GM23338 (cell line): Measurements from ENCODE around the gene SLC36A2. TPM values are rescaled to one million over a fixed set of nuclear protein-coding genes. Genes with fewer than 3 reads are reported as not detected.

Experiments used
- ATAC-seq: fragments of 200-7000 bp; cut with Tn5 transposase; 3 replicates; pipeline ENCODE4 v1.9.1; 2020
- DNase-seq: peaks from one replicate; pipeline ENCODE4 v3.0.0-alpha.2; 2015; ENCODE audit warnings: low spot score
- H2AFZ ChIP-seq: fragments of 200-600 bp; sonication (generic); 2 replicates; pipeline ENCODE4 v1.8.0; 2016; ENCODE audit warnings: antibody characterized with exemption, mild to moderate bottlenecking, moderate library complexity
- H3F3A ChIP-seq: fragments of 200-600 bp; sonication (generic); replicated peaks from 2 replicates; pipeline ENCODE4 v1.8.0; 2017; ENCODE audit warnings: antibody characterized with exemption, mixed run types, low read depth
- H3K27ac ChIP-seq: fragments of 200-600 bp; sonication (generic); 2 replicates; pipeline ENCODE4 v1.6.1; 2016; ENCODE audit warnings: low read depth
- H3K27me3 ChIP-seq: fragments of 200-600 bp; sonication (generic); 2 replicates; pipeline ENCODE4 v1.8.0; 2016; ENCODE audit warnings: mild to moderate bottlenecking, mixed run types, moderate library complexity; ENCODE audit not compliant: insufficient read depth
- H3K36me3 ChIP-seq: fragments of 200-600 bp; sonication (generic); 2 replicates; pipeline ENCODE4 v1.8.0; 2016; ENCODE audit warnings: mild to moderate bottlenecking; ENCODE audit not compliant: insufficient read depth
- H3K4me1 ChIP-seq: fragments of 200-600 bp; sonication (generic); 2 replicates; pipeline ENCODE4 v1.8.0; 2016; ENCODE audit warnings: mild to moderate bottlenecking, moderate library complexity; ENCODE audit not compliant: insufficient read depth
- H3K4me2 ChIP-seq: fragments of 200-600 bp; sonication (generic); 2 replicates; pipeline ENCODE4 v1.7.1; 2017; ENCODE audit warnings: mixed run types
- H3K4me3 ChIP-seq: fragments of 200-600 bp; sonication (generic); 2 replicates; pipeline ENCODE4 v1.6.1; 2016; ENCODE audit warnings: mixed run types
- H3K79me2 ChIP-seq: fragments of 200-600 bp; sonication (generic); replicated peaks from 2 replicates; pipeline ENCODE4 v1.8.0; 2017; ENCODE audit warnings: mild to moderate bottlenecking; ENCODE audit not compliant: insufficient read depth
- H3K9me2 ChIP-seq: fragments of 200-600 bp; sonication (generic); 2 replicates; pipeline ENCODE4 v1.8.0; 2017; ENCODE audit not compliant: insufficient read depth
- H4K20me1 ChIP-seq: fragments of 200-600 bp; sonication (generic); replicated peaks from 2 replicates; pipeline ENCODE4 v1.8.0; 2017; ENCODE audit warnings: mild to moderate bottlenecking; ENCODE audit not compliant: insufficient read depth
- H3K27ac Mint-ChIP-seq: 2 replicates; pipeline ENCODE4 v1.8.0; 2020; ENCODE audit warnings: inconsistent platforms, mild to moderate bottlenecking, moderate library complexity, mixed read lengths
- H3K27me3 Mint-ChIP-seq: 3 replicates; pipeline ENCODE4 v1.8.0; 2022; ENCODE audit warnings: low read depth, mild to moderate bottlenecking, moderate library complexity, mixed read lengths, inconsistent platforms; ENCODE audit not compliant: insufficient read depth, poor library complexity
- H3K36me3 Mint-ChIP-seq: 3 replicates; pipeline ENCODE4 v1.8.0; 2021; ENCODE audit warnings: low read depth, mild to moderate bottlenecking, inconsistent platforms, moderate library complexity, mixed read lengths
- H3K4me1 Mint-ChIP-seq: 3 replicates; pipeline ENCODE4 v1.8.0; 2020; ENCODE audit warnings: mild to moderate bottlenecking, inconsistent platforms, mixed read lengths
- H3K4me3 Mint-ChIP-seq: 3 replicates; pipeline ENCODE4 v1.8.0; 2021; ENCODE audit warnings: moderate library complexity, mild to moderate bottlenecking, inconsistent platforms, mixed read lengths
- H3K9me3 Mint-ChIP-seq: 3 replicates; pipeline ENCODE4 v1.8.0; 2020; ENCODE audit warnings: moderate library complexity, mild to moderate bottlenecking, inconsistent platforms, mixed read lengths
- CREB1 ChIP-seq: fragments of 250-450 bp; sonication (Bioruptor Pico); IDR thresholded peaks from 2 replicates; pipeline ENCODE4 v1.5.0; 2020; ENCODE audit warnings: low read depth, mild to moderate bottlenecking, moderate library complexity
- EZH2 ChIP-seq: fragments of 200-600 bp; sonication (generic); IDR thresholded peaks from one replicate; pipeline ENCODE4 v1.8.0; 2017; ENCODE audit warnings: antibody characterized with exemption, mild to moderate bottlenecking, low read depth; ENCODE audit not compliant: unreplicated experiment
- EZH2phosphoT487 ChIP-seq: fragments of 200-600 bp; sonication (generic); IDR thresholded peaks from one replicate; pipeline ENCODE4 v1.8.1; 2018; ENCODE audit warnings: antibody characterized with exemption; ENCODE audit not compliant: unreplicated experiment
- JUNB ChIP-seq: IDR thresholded peaks from one replicate; pipeline ENCODE4 v1.6.1; 2016; ENCODE audit warnings: antibody characterized with exemption; ENCODE audit not compliant: unreplicated experiment
- STAT1 ChIP-seq: IDR thresholded peaks from one replicate; pipeline ENCODE4 v1.6.1; 2016; ENCODE audit warnings: antibody characterized with exemption; ENCODE audit not compliant: unreplicated experiment
- ZNF114 ChIP-seq: fragments of 250-450 bp; sonication (Bioruptor Pico); IDR thresholded peaks from 2 replicates; pipeline ENCODE4 v1.5.0; 2020; ENCODE audit warnings: mild to moderate bottlenecking, moderate library complexity
- polyA plus RNA-seq: library from polyadenylated mRNA; unstranded; fragments of >200 nt; fragmentation: Nextera tagmentation; extraction: Ambion mirVana; gene quantifications from 2 replicates; pipeline ENCODE4 v1.2.1, GENCODE V29; 2016
- total RNA-seq: library from RNA; depleted of rRNA; stranded (reverse); fragments of >200 nt; shearing (Covaris generic); gene quantifications from 2 replicates; pipeline ENCODE4 v1.2.3, GENCODE V29; 2014
- TF ChIP-seq, protein P1 (sequence below): fragments of 250-450 bp; sonication (Bioruptor Pico); IDR thresholded peaks from 2 replicates; pipeline ENCODE4 v1.5.0; 2020; ENCODE audit warnings: mild to moderate bottlenecking, moderate library complexity
- TF ChIP-seq, protein P2 (sequence below), 2 experiments: fragments of 200-600 bp in 1 of 2; sonication (generic) in 1 of 2; conservative IDR thresholded peaks; 2 replicates each; pipeline versions ENCODE4 v1.5.1 to v1.6.1; 2016 to 2017; ENCODE audit warnings: antibody characterized with exemption in 2 of 2, low read depth in 2 of 2, mild to moderate bottlenecking in 2 of 2, moderate library complexity in 1 of 2

The SLC36A2 gene
- total and polyA plus RNA-seq, 2 experiments from 2014 or later: 0.08 TPM; not detected in 1

DNA sequence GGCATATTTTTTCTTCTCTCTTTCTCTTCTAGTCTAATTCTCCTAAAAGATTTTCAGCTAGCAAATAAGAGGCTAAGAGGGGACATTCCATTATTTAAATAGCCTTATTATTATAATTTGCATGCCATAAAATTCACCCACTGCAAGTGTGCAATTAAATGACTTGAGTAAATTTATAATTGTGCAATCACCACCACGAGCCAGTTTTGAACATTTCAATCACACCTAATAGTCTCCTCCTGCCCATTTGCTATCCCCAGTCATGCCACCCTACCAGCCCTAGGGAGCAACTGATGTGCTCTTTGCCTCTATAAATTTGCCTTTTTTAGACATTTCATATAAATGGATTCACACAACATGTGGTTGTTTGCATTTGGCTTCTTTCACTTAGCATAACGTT, 12.0 kb upstream of the SLC36A2 start:
- H3K36me3 ChIP-seq: no peaks in the 10 kb centered on the region
- no peak overlapping the region for H3K27ac Mint-ChIP-seq
- peaks cover 25% of the 10 kb centered on the region for H3K4me1 Mint-ChIP-seq

DNA sequence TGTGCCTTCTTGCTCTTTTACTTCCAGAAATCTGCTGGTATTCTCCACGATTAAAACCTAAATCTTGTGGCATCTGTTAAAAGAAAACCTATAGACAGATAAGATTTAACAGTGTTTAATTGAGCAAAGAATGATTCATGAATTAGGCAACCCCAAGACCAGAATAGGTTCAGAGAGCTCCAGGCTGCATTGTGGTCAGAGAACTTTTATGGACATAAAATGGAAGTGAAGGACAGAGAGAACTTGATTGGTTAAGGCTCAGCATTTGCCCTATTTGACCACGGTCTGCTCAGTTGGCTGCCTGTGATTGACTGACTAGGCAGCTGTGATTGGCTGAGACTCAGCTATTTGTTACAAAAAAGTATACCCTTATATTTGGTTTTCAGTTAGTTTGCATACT, 10.4 kb upstream of the SLC36A2 start:
- Mint-ChIP-seq H3K4me3 (no peak overlapping the region), H3K36me3 (peaks cover 9% of the 10 kb centered on the region), H3K27me3 (no peaks in the 10 kb centered on the region), H3K4me1 (peaks cover 20% of the 10 kb centered on the region), H3K27ac (no peak overlapping the region), H3K9me3 (peaks cover 8% of the 10 kb centered on the region; the same call in 2 of the 3 replicates)
- Histone ChIP-seq H3K4me3 (no peak overlapping the region), H3K27ac (no peak overlapping the region), H3K27me3 (no peaks in the 10 kb centered on the region), H3K79me2 (no peaks in the 10 kb centered on the region), H3K4me1 (peaks cover 8% of the 10 kb centered on the region; the same call in 1 of the 2 replicates), H3F3A (no peaks in the 10 kb centered on the region), H3K4me2 (peak overlapping the region; percentile 0), H3K36me3 (no peaks in the 10 kb centered on the region), H4K20me1 (no peaks in the 10 kb centered on the region), H2AFZ (peak overlapping the region; percentile 56; the same call in 1 of the 2 replicates), H3K9me2 (no peaks in the 10 kb centered on the region; the same call in none of the 2 replicates)
- TF ChIP-seq, protein P1, sequence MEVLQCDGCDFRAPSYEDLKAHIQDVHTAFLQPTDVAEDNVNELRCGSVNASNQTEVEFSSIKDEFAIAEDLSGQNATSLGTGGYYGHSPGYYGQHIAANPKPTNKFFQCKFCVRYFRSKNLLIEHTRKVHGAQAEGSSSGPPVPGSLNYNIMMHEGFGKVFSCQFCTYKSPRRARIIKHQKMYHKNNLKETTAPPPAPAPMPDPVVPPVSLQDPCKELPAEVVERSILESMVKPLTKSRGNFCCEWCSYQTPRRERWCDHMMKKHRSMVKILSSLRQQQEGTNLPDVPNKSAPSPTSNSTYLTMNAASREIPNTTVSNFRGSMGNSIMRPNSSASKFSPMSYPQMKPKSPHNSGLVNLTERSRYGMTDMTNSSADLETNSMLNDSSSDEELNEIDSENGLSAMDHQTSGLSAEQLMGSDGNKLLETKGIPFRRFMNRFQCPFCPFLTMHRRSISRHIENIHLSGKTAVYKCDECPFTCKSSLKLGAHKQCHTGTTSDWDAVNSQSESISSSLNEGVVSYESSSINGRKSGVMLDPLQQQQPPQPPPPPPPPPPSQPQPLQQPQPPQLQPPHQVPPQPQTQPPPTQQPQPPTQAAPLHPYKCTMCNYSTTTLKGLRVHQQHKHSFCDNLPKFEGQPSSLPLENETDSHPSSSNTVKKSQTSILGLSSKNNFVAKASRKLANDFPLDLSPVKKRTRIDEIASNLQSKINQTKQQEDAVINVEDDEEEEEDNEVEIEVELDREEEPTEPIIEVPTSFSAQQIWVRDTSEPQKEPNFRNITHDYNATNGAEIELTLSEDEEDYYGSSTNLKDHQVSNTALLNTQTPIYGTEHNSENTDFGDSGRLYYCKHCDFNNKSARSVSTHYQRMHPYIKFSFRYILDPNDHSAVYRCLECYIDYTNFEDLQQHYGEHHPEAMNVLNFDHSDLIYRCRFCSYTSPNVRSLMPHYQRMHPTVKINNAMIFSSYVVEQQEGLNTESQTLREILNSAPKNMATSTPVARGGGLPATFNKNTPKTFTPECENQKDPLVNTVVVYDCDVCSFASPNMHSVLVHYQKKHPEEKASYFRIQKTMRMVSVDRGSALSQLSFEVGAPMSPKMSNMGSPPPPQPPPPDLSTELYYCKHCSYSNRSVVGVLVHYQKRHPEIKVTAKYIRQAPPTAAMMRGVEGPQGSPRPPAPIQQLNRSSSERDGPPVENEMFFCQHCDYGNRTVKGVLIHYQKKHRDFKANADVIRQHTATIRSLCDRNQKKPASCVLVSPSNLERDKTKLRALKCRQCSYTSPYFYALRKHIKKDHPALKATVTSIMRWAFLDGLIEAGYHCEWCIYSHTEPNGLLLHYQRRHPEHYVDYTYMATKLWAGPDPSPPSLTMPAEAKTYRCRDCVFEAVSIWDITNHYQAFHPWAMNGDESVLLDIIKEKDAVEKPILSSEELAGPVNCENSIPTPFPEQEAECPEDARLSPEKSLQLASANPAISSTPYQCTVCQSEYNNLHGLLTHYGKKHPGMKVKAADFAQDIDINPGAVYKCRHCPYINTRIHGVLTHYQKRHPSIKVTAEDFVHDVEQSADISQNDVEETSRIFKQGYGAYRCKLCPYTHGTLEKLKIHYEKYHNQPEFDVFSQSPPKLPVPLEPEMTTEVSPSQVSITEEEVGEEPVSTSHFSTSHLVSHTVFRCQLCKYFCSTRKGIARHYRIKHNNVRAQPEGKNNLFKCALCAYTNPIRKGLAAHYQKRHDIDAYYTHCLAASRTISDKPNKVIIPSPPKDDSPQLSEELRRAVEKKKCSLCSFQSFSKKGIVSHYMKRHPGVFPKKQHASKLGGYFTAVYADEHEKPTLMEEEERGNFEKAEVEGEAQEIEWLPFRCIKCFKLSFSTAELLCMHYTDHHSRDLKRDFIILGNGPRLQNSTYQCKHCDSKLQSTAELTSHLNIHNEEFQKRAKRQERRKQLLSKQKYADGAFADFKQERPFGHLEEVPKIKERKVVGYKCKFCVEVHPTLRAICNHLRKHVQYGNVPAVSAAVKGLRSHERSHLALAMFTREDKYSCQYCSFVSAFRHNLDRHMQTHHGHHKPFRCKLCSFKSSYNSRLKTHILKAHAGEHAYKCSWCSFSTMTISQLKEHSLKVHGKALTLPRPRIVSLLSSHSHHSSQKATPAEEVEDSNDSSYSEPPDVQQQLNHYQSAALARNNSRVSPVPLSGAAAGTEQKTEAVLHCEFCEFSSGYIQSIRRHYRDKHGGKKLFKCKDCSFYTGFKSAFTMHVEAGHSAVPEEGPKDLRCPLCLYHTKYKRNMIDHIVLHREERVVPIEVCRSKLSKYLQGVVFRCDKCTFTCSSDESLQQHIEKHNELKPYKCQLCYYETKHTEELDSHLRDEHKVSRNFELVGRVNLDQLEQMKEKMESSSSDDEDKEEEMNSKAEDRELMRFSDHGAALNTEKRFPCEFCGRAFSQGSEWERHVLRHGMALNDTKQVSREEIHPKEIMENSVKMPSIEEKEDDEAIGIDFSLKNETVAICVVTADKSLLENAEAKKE: no peak
- TF ChIP-seq, protein P2, sequence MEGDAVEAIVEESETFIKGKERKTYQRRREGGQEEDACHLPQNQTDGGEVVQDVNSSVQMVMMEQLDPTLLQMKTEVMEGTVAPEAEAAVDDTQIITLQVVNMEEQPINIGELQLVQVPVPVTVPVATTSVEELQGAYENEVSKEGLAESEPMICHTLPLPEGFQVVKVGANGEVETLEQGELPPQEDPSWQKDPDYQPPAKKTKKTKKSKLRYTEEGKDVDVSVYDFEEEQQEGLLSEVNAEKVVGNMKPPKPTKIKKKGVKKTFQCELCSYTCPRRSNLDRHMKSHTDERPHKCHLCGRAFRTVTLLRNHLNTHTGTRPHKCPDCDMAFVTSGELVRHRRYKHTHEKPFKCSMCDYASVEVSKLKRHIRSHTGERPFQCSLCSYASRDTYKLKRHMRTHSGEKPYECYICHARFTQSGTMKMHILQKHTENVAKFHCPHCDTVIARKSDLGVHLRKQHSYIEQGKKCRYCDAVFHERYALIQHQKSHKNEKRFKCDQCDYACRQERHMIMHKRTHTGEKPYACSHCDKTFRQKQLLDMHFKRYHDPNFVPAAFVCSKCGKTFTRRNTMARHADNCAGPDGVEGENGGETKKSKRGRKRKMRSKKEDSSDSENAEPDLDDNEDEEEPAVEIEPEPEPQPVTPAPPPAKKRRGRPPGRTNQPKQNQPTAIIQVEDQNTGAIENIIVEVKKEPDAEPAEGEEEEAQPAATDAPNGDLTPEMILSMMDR (conservative IDR thresholded peaks at IDR 0.05; ENCODE audit: low read depth in 2 of 2): no peak
- DNase-seq (no peak), ATAC-seq (no peak)

More for the DNA sequence above, 12.0 kb upstream of the SLC36A2 start:
- H3K9me2 ChIP-seq: no peaks in the 10 kb centered on the region; the same call in none of the 2 replicates
- no peak overlapping the region for H2AFZ ChIP-seq
- no peak for DNase-seq
- no peak for TF ChIP-seq JUNB
- no peak for TF ChIP-seq EZH2
- TF ChIP-seq STAT1: no peak
- TF ChIP-seq CREB1 (CRISPR knock-in tag): no peak
- no peak for TF ChIP-seq ZNF114 (CRISPR knock-in tag)
- no peak for TF ChIP-seq EZH2phosphoT487
- no peaks in the 10 kb centered on the region for H3K27me3 ChIP-seq
- H3K79me2 ChIP-seq: no peaks in the 10 kb centered on the region
- Mint-ChIP-seq H3K27me3 (no peaks in the 10 kb centered on the region), H3K9me3 (peaks cover 11% of the 10 kb centered on the region; the same call in 2 of the 3 replicates), H3K36me3 (peaks cover 12% of the 10 kb centered on the region), H3K4me3 (no peak overlapping the region)
- H3K4me2 ChIP-seq: no peak overlapping the region
- no peak overlapping the region for H3K4me3 ChIP-seq
- ATAC-seq: no peak
- peaks cover 11% of the 10 kb centered on the region; the same call in 1 of the 2 replicates for H3K4me1 ChIP-seq
- H3F3A ChIP-seq: no peaks in the 10 kb centered on the region
- no peak overlapping the region for H3K27ac ChIP-seq
- H4K20me1 ChIP-seq: no peaks in the 10 kb centered on the region
